Measurements from ENCODE around the gene CSNK2B. TPM values are rescaled to one million over a fixed set of nuclear protein-coding genes. Genes with fewer than 3 reads are reported as not detected.

The CSNK2B gene
- total RNA-seq, 2 donors from 2014 or later: 155 to 171 TPM

DNA sequence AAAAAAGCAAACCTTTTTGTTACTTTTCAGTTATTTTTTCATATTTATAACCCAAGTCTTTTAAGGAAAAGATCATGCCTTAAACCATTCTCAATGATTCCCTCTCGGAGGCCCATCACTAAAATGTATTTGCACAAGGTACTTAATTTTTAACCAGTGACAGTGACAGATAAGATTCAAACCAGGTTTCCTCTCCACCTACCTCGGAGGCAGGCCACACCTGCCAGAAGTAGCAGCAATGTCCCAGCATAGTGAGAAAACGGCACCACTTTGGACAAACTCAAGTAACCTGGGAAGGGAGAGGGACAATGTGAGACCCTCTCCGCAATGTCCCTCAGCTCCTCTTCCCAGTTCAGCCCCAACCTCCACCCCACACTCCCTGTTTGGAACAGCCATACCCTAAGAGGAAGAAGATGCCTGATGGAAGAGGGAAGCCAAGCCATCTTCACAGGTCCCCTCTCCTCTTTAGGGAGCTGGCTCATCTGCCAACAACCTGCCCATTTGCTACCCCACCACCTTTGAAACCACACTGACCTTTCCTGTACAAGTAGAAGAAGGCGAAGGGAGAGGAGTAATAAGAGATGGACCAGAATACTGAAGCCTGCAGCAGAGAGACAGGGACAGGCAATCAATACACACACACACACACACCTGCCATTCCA, 35.0 kb downstream of the CSNK2B start:
- TF ChIP-seq, protein P1, sequence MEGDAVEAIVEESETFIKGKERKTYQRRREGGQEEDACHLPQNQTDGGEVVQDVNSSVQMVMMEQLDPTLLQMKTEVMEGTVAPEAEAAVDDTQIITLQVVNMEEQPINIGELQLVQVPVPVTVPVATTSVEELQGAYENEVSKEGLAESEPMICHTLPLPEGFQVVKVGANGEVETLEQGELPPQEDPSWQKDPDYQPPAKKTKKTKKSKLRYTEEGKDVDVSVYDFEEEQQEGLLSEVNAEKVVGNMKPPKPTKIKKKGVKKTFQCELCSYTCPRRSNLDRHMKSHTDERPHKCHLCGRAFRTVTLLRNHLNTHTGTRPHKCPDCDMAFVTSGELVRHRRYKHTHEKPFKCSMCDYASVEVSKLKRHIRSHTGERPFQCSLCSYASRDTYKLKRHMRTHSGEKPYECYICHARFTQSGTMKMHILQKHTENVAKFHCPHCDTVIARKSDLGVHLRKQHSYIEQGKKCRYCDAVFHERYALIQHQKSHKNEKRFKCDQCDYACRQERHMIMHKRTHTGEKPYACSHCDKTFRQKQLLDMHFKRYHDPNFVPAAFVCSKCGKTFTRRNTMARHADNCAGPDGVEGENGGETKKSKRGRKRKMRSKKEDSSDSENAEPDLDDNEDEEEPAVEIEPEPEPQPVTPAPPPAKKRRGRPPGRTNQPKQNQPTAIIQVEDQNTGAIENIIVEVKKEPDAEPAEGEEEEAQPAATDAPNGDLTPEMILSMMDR (conservative IDR thresholded peaks at IDR 0.05): no peak
- H3K9me3 ChIP-seq (ENCODE audit: control insufficient read depth, low read length): no peaks in the 10 kb centered on the region
- H3K4me3 ChIP-seq (ENCODE audit: low read length): peak overlapping the region; percentile 97
- peak overlapping the region; percentile 87 for H3K4me3 Mint-ChIP-seq
- WGBS, 2 experiments (ENCODE audit: insufficient coverage in 1 of 2, insufficient read length in 1 of 2): 89 to 93% methylated on average over 2 to 4 of the region's 5 CpGs
- H3K4me1 Mint-ChIP-seq: peaks cover 17% of the 10 kb centered on the region
- H3K36me3 ChIP-seq (ENCODE audit: control insufficient read depth, insufficient read depth, low read length): peaks cover 34% of the 10 kb centered on the region
- H3K27ac ChIP-seq (ENCODE audit: low read depth, low read length): no peak overlapping the region
- DNase-seq: no peak
- no peaks in the 10 kb centered on the region for H3K9me3 Mint-ChIP-seq
- H3K36me3 Mint-ChIP-seq (ENCODE audit: low read depth): peaks cover 38% of the 10 kb centered on the region
- no peak overlapping the region for H3K27ac Mint-ChIP-seq
- H3K27me3 Mint-ChIP-seq (ENCODE audit: insufficient read depth): no peaks in the 10 kb centered on the region
- H3K9ac ChIP-seq (ENCODE audit: extremely low read depth, low read length, poor library complexity, severe bottlenecking): no peak overlapping the region
- H3K4me1 ChIP-seq (ENCODE audit: control insufficient read depth, insufficient read depth, low read length): peaks cover 7% of the 10 kb centered on the region
- no peaks in the 10 kb centered on the region for H3K27me3 ChIP-seq (ENCODE audit: control insufficient read depth, insufficient read depth, low read length, poor library complexity, severe bottlenecking)

DNA sequence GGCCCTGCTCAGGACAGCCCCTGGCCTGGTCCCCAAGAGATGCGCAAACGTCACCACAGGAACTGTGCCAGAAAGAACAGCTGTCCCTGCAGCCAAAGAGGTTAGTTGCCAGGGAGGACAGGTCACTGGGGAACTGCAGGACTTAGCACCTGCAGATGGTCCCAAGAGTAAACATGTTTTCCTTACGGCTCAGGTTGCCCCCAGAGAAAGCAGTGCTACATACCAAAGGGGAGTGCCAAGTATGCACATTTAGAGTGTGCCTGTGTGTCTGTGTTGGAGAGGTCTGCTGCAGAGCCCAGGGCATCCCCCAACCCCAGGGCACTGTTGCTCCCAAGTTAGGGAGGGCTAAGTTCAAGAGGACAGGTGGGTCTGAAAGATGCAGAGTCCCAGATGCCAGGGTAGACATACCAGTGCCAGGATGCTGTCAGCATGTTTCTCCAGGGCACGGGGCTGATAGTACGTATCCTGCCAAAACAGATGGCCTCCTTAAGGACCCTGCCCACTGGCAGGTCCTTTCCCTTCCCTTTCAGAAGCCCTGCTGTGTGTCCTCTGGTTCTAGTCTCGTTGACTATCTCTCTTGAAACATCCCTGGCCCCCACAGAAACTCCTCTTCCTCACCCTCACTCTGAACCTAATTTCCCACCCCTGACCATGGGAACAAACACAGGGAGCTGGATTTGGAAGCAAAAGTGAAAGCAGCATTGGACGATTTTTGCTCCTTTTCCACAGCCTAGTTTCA, 36.0 kb downstream of the CSNK2B start:
- H3K27ac Mint-ChIP-seq: peak overlapping the region; percentile 93
- H3K27me3 Mint-ChIP-seq (ENCODE audit: insufficient read depth): no peaks in the 10 kb centered on the region

DNA sequence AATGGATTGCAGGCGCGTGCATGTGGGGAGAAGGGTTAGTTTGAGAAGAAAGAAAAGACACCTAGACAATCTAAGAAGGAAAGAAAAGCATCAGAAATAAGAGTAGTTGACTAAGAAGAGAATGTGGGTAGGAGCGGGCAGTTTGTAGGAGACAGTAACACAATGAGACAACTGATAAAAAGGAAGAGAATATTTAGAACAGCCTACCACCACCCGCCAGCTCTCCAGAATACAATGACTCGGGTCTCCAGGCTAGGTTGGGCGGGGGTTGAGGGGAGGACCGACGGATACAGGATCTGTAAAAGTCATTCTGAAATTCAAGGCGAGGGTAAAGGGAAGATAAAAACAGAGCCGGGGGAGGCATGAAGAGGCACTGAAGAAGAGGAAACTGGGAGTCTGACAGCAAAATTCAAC, 36.5 kb downstream of the CSNK2B start:
- whole genome bisulfite sequencing, 2 experiments (ENCODE audit: insufficient coverage in 1 of 2, insufficient read length in 1 of 2): 4 to 5% methylated on average over 7 to 10 of the region's 10 CpGs
- Mint-ChIP-seq H3K27ac (peak overlapping the region; percentile 93), H3K27me3 (ENCODE audit: insufficient read depth) (peaks cover 2% of the 10 kb centered on the region), H3K9me3 (no peaks in the 10 kb centered on the region), H3K4me3 (peak overlapping the region; percentile 87), H3K36me3 (ENCODE audit: low read depth) (peaks cover 25% of the 10 kb centered on the region), H3K4me1 (peaks cover 17% of the 10 kb centered on the region)
- peak overlapping the region; percentile 97 for H3K4me3 ChIP-seq (ENCODE audit: low read length)
- H3K9ac ChIP-seq (ENCODE audit: extremely low read depth, low read length, poor library complexity, severe bottlenecking): peak overlapping the region; percentile 90
- H3K27ac ChIP-seq (ENCODE audit: low read depth, low read length): peak overlapping the region; percentile 89
- DNase-seq: no peak
- H3K9me3 ChIP-seq (ENCODE audit: control insufficient read depth, low read length): no peaks in the 10 kb centered on the region
- TF ChIP-seq, protein P1 (conservative IDR thresholded peaks at IDR 0.05): no peak
- peaks cover 7% of the 10 kb centered on the region for H3K4me1 ChIP-seq (ENCODE audit: control insufficient read depth, insufficient read depth, low read length)
- H3K36me3 ChIP-seq (ENCODE audit: control insufficient read depth, insufficient read depth, low read length): peaks cover 27% of the 10 kb centered on the region
- H3K27me3 ChIP-seq (ENCODE audit: control insufficient read depth, insufficient read depth, low read length, poor library complexity, severe bottlenecking): no peaks in the 10 kb centered on the region

More for the DNA sequence above, 36.0 kb downstream of the CSNK2B start:
- Mint-ChIP-seq H3K4me1 (peaks cover 17% of the 10 kb centered on the region), H3K9me3 (no peaks in the 10 kb centered on the region), H3K4me3 (peak overlapping the region; percentile 87), H3K36me3 (ENCODE audit: low read depth) (peaks cover 30% of the 10 kb centered on the region)
- H3K36me3 ChIP-seq (ENCODE audit: control insufficient read depth, insufficient read depth, low read length): peaks cover 29% of the 10 kb centered on the region
- H3K27me3 ChIP-seq (ENCODE audit: control insufficient read depth, insufficient read depth, low read length, poor library complexity, severe bottlenecking): no peaks in the 10 kb centered on the region
- H3K9ac ChIP-seq (ENCODE audit: extremely low read depth, low read length, poor library complexity, severe bottlenecking): peak overlapping the region; percentile 90
- no peaks in the 10 kb centered on the region for H3K9me3 ChIP-seq (ENCODE audit: control insufficient read depth, low read length)
- TF ChIP-seq, protein P1 (conservative IDR thresholded peaks at IDR 0.05): no peak
- H3K4me1 ChIP-seq (ENCODE audit: control insufficient read depth, insufficient read depth, low read length): peaks cover 7% of the 10 kb centered on the region
- H3K4me3 ChIP-seq (ENCODE audit: low read length): peak overlapping the region; percentile 97
- WGBS, 2 experiments (ENCODE audit: insufficient coverage in 1 of 2, insufficient read length in 1 of 2): 66 to 67% methylated on average over 5 to 7 of the region's 7 CpGs
- no peak overlapping the region for H3K27ac ChIP-seq (ENCODE audit: low read depth, low read length)
- no peak for DNase-seq

Data from endodermal cell (in vitro differentiated cells).